Fibroblast of the aortic adventitia (primary cell): ENCODE measurements around the gene FBXW9. TPM values are rescaled to one million over a fixed set of nuclear protein-coding genes. Genes with fewer than 3 reads are reported as not detected.

Source experiments
- DNase-seq: peaks from one replicate; pipeline ENCODE4 v3.0.0-alpha.2; 2010; ENCODE audit warnings: low read depth
- H3K4me3 ChIP-seq: 2 replicates; pipeline ENCODE4 v1.5.1; 2011; ENCODE audit warnings: low read depth, mild to moderate bottlenecking, control low read depth, low read length, moderate library complexity
- total RNA-seq: library from RNA; depleted of rRNA; stranded (reverse); fragments of >200 nt; gene quantifications from 2 replicates; pipeline ENCODE4 v1.2.3, GENCODE V29; 2012; ENCODE audit warnings: low replicate concordance
- TF ChIP-seq, protein P1 (sequence below): IDR thresholded peaks from 2 replicates; pipeline ENCODE4 v1.5.1; 2011; ENCODE audit warnings: mild to moderate bottlenecking, low read length, control low read depth, inconsistent platforms; ENCODE audit not compliant: insufficient read depth

Gene FBXW9
- total RNA-seq, 1 donor = 8.9 TPM

DNA sequence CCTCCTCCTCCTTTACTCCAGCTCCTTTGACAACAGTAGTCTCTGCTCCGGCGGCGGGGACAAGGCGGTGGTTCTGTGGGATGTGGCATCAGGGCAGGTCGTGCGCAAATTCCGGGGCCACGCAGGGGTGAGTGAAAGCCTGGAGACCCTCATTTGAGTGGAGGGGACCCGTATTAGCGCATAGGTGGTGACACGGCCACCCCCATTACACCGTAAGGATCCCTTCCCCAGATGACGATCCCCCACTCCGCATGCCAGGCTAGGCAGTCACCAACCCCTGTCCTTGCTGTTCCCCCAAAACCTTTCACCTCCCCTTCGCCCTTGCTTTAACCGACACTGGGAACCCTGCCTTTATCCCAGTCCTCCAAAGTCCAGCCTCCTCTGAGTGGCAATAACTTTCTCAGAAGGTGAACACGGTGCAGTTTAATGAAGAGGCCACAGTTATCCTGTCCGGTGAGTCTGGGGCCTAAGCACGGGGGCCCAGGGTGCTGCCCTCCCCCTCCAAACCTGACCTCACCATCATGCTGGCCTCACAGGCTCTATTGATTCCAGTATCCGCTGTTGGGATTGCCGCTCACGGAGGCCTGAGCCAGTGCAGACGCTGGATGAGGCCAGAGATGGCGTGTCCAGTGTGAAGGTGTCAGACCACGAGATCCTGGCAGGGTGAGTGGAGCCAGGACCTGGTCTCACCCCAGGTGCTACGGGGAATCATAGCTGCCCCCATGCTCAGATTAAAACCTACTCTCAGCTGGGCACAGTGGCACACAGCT lies 26.1 kb downstream of the FBXW9 start:
- peak overlapping the region; percentile 94 for H3K4me3 ChIP-seq
- no peak for DNase-seq
- TF ChIP-seq, protein P1, sequence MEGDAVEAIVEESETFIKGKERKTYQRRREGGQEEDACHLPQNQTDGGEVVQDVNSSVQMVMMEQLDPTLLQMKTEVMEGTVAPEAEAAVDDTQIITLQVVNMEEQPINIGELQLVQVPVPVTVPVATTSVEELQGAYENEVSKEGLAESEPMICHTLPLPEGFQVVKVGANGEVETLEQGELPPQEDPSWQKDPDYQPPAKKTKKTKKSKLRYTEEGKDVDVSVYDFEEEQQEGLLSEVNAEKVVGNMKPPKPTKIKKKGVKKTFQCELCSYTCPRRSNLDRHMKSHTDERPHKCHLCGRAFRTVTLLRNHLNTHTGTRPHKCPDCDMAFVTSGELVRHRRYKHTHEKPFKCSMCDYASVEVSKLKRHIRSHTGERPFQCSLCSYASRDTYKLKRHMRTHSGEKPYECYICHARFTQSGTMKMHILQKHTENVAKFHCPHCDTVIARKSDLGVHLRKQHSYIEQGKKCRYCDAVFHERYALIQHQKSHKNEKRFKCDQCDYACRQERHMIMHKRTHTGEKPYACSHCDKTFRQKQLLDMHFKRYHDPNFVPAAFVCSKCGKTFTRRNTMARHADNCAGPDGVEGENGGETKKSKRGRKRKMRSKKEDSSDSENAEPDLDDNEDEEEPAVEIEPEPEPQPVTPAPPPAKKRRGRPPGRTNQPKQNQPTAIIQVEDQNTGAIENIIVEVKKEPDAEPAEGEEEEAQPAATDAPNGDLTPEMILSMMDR = no peak

DNA sequence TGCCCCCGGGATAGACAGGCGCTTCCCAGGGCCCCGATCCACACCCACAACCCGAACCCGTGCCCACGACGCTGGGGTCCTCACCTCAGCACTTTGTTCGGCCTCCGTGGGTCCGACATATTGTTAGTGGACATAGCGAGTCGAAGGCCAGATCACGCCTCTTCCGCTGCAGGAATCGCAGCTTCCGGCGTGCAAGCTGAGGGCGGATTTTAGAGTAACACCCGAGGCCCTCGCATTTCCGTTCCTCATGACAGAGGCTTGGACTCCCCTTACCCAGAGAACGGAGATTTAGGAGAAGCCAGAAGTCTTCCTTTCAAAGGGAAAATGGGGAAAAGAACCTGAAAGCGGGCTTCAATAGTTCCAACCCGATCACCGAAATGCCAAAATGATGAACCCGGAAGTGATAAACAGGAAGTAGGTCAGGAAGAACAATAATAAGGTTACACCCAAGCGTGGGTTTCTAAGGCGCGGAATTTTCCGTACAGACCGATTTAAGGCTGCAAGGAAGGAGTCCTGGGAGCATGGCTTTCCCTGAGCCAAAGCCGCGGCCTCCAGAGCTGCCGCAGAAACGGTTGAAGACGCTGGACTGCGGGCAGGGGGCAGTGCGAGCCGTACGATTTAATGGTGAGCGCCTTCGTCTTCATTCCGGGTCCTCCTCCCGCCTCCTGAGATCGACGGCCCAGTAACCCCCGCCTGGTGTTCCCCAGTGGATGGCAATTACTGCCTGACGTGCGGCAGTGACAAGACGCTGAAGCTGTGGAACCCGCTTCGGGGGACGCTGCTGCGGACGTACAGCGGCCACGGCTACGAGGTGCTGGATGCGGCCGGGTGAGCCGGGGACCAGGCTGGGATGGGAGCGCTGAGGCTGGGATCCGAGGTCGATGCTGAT lies 26.9 kb downstream of the FBXW9 start:
- DNase-seq = peak; percentile 91
- TF ChIP-seq, protein P1 = no peak
- peak overlapping the region; percentile 94 for H3K4me3 ChIP-seq

DNA sequence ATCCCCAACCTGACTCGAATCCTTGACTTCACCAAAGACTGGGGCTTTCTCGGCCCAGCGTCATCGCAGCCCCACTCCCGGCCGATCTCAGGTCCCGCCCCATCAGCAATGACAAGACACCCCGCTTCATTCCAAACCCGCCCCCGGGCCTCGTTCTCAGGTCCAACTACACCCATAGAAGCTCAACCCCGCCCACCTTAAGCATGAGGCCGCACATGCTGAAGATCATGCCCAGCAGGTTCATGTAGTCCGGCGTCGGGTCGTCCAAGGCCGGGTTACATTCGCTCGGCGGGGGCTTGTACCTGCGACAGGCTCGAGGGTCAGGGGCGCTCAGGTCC lies 27.5 kb downstream of the FBXW9 start:
- peak; percentile 55 for DNase-seq
- peak overlapping the region; percentile 94 for H3K4me3 ChIP-seq
- TF ChIP-seq, protein P1 = no peak

DNA sequence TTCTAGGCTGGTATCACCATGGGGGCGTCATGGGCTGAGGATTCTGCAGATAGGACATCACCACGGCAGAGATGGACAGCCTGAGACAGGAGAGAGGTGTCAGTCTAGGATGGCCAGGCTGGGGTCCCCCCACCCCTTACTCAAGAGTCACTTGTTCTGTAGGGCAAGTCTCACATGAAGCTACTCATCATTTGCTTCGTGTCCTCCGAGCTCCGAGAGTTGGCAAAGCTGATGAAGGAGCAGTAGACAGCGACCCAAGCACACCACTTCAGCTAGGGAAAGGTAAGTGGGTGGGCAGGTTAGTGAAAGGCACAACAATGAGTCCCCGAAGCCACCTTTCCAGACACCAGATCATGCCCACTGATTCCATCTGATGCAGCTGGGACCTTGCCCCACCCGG lies 28.1 kb downstream of the FBXW9 start:
- no peak for DNase-seq
- TF ChIP-seq, protein P1 = no peak
- peak overlapping the region; percentile 94 for H3K4me3 ChIP-seq

DNA sequence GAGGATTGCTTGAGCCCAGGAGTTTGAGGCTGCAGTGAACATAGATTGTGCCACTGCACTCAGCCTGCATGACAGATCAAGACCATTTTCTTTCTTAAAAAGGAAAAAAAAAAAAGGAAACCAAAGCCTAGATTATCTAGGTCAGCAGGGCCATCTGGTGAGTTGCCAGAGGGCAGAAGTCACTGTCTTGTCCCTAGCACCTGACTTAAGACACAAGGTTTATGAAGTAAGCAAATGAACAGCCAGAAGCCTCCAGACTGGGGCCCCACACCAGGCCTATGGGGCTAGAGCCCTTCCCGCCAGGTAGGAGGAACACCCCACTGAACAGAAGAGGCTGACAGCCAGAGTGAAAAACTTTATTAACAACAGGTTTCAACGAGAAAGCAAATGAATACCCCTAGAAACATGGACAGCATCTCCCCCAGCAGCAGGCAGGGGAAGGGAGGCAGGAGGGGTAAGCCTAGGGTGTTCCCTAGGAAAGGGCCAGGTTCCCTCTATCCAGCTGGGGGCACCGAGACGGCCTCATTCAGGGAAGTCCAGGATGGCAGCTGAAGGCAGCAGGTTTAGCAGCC lies 28.6 kb downstream of the FBXW9 start:
- no peak for DNase-seq
- peak overlapping the region; percentile 94 for H3K4me3 ChIP-seq
- TF ChIP-seq, protein P1 = no peak

DNA sequence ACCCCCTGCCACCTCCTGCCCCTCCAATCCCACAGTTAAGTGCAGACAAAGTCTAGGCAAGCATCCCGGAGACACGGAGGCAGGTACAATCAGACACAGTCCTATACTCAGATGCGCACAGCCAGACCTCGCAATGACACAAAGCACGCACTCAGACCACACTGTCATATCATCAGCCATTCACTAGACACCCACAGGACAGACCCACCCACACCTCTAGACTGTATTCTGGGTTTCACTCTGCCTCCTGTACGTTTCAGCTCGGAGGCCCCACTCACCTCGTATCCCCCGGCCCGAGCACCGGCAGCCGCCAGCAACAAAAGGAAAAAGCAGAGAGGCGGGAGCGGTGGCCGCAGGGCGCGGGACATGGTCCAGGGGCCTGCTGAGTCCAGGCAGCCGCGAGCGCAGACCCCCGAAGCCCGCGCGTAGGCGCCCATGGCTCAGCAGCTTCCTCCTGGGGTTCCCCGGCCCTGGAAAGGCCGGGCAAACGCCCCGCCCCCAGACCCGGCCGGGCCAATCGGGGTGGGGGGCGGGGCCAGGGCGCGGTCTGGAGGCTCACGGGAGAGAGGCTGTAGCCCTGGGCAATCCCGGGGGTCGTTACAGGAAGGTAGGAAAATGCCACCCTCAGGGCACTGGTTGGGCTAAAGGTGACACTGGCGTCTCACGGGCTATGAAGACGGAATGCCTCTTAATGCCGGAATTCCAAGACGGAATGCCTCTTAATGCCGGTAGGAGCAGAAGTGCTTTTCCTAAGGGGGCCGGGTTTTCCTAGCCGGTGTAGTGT lies 30.0 kb downstream of the FBXW9 start, which contains the start of the genes MAN2B1 and WDR83:
TSS of gene MAN2B1 (minus strand) at position 478 of the 784 bp plus-strand sequence. CDS start at position 437, 41 bp downstream.
TSS of gene WDR83 (plus strand) at position 543 of the 784 bp plus-strand sequence. CDS start 2,984 bp downstream, outside the sequence.
- DNase-seq = peak; percentile 34
- H3K4me3 ChIP-seq = peak within 1 kb of the TSS; percentile 94
- TF ChIP-seq, protein P1 = no peak
